K562 (cell line): ENCODE data around the gene MYLIP.

Experiments
- E4F1 ChIP-seq: fragments of 250-450 bp; sonication (Bioruptor Pico); IDR thresholded peaks from 2 replicates; pipeline ENCODE4 v1.5.0; 2021; ENCODE audit warnings: mild to moderate bottlenecking, borderline replicate concordance
- ELK1 ChIP-seq: sonication (generic); formaldehyde crosslinking; IDR thresholded peaks from 2 replicates; pipeline ENCODE4 v1.8.1; 2022; ENCODE audit warnings: missing genetic modification reagents
- EP300 ChIP-seq: IDR thresholded peaks from 2 replicates; pipeline ENCODE4 v1.6.1; 2012; ENCODE audit warnings: low read length, improper control_type of control experiment

- no peak for TF ChIP-seq ELK1
- no peak for TF ChIP-seq E4F1 (CRISPR knock-in tag)
- no peak for TF ChIP-seq EP300
Observed at GRCh38 chr6:16180696-16181438, 52.0 kb downstream of the MYLIP start.
